Measurements from ENCODE around the gene TBCC.

- TF ChIP-seq POLR2AphosphoS5 (IDR thresholded peaks at IDR 0.05; ENCODE audit: low read depth, low read length) (no peak), POLR2A (IDR thresholded peaks at IDR 0.05; ENCODE audit: low read depth, low read length) (no peak), POU2F2 (IDR thresholded peaks at IDR 0.05; ENCODE audit: low read depth, low read length) (no peak)
These were observed 38.3 kb downstream of the TBCC start for GRCh38 chr6:42707595-42707994.
